ENCODE results near the gene KLHL42. TPM values are rescaled to one million over a fixed set of nuclear protein-coding genes. Genes with fewer than 3 reads are reported as not detected.

Gene KLHL42
- total RNA-seq, 1 experiment from 2014 or later, result 74.2 TPM

DNA sequence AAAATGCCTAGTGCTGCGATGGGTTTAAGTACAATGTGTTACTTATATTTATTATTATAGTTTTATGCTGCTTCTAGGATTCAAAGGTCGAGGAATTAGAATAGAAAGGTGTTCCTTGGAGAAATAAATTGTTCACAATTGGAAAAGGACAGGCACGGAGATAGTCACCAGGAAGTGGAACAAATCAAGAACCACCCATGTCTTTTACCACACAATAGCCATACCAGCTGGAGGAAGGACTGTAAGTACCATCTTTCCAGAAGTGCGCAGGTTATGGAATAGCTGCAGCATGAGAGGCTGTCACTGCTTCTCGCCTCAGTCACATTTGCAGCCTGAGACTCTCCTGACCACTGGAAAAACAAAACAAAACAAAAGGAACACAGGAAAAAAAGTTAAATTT lies 40.5 kb downstream of the KLHL42 start:
- DNase-seq (no peak), ATAC-seq (no peak)
- no peaks in the 10 kb centered on the region for H3K9me2 ChIP-seq (replicated peaks; ENCODE audit: low read length)
- H3K9ac ChIP-seq (ENCODE audit: low read length), result peak overlapping the region; percentile 23
- CTCF ChIA-PET, result interaction anchor here (0.6 to 1.8 kb wide), 5 partner anchors 20 to 88 kb away, joined by 3 to 25 read pairs (median 3); partner anchors contain the start of genes KLHL42 and MANSC4
- intact Hi-C loops (cut with micrococcal nuclease), result loop anchor here (5.0 kb wide), 1 partner anchor 122 kb away; no protein-coding TSS in a partner anchor
- H3K4me3 ChIP-seq (ENCODE audit: low read length), result no peak overlapping the region
- no TSS peak for BruUV-seq (replicated peaks)
- TF ChIP-seq EZH2phosphoT487 (IDR thresholded peaks at IDR 0.05; ENCODE audit: borderline replicate concordance, low read length) (no peak), EZH2 (IDR thresholded peaks at IDR 0.05; ENCODE audit: low read length, unreplicated experiment) (no peak)
- TF ChIP-seq, protein P1, sequence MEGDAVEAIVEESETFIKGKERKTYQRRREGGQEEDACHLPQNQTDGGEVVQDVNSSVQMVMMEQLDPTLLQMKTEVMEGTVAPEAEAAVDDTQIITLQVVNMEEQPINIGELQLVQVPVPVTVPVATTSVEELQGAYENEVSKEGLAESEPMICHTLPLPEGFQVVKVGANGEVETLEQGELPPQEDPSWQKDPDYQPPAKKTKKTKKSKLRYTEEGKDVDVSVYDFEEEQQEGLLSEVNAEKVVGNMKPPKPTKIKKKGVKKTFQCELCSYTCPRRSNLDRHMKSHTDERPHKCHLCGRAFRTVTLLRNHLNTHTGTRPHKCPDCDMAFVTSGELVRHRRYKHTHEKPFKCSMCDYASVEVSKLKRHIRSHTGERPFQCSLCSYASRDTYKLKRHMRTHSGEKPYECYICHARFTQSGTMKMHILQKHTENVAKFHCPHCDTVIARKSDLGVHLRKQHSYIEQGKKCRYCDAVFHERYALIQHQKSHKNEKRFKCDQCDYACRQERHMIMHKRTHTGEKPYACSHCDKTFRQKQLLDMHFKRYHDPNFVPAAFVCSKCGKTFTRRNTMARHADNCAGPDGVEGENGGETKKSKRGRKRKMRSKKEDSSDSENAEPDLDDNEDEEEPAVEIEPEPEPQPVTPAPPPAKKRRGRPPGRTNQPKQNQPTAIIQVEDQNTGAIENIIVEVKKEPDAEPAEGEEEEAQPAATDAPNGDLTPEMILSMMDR (conservative IDR thresholded peaks at IDR 0.05; ENCODE audit: low read depth, low read length), result no peak
- no peaks in the 10 kb centered on the region for H3K79me2 ChIP-seq (ENCODE audit: low read length)
- H3K4me1 ChIP-seq (ENCODE audit: insufficient read depth, low read length), result peaks cover 37% of the 10 kb centered on the region
- H3K36me3 ChIP-seq (ENCODE audit: low read depth, low read length), result no peaks in the 10 kb centered on the region
- H3K4me2 ChIP-seq (ENCODE audit: low read length), result peak overlapping the region; percentile 83
- H3K27ac ChIP-seq (ENCODE audit: low read length), result peak overlapping the region; percentile 95
- no peaks in the 10 kb centered on the region for H4K20me1 ChIP-seq (ENCODE audit: low read length)
- POLR2A ChIA-PET (ENCODE audit: unreplicated experiment), result interaction anchor here (0.6 to 0.7 kb wide), 2 partner anchors 138 to 794 kb away, joined by 3 read pairs; no protein-coding TSS in a partner anchor
- H3K9me3 ChIP-seq (ENCODE audit: low read length), result no peaks in the 10 kb centered on the region
- H3K27me3 ChIP-seq (ENCODE audit: low read length), result no peaks in the 10 kb centered on the region
- peaks cover 13% of the 10 kb centered on the region for H3F3A ChIP-seq (ENCODE audit: low read length, unreplicated experiment)
- peak overlapping the region; percentile 70; the same call in 1 of the 2 replicates for H2AFZ ChIP-seq (ENCODE audit: low read length)

DNA sequence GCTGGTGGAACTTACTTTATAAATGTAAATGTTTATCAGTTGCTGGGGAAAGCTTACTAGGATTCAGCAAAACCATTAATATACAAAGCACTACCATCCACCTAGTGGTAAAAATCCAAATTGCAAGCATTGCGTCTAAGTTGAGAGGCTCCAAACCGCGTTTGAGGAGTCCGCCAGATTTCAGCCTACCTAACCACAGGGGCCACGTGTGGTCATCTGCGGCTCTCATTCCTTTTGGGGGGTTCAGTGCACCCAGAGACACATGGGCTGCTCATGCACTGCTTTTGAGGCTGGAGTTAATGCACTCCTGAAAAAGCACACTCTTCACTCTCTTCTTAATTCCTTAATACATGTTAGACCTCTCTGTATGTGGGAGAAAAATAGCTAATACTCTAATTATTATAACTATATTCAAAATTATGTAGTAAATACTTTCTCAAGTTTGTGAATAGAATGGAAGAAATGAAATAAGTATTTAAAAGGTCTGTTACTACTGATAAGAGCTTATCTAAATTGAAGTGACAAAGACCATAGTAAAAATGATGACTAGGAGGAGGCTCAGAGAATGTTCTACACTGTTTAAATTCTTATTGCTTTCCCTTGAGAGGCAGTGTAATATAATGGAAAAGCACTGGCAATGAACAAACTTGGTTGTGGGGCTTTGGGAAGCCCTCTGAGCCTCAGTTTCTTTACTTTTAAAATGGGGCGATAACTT lies 41.4 kb downstream of the KLHL42 start:
- ATAC-seq (peak; percentile 56), DNase-seq (peak; percentile 99)
- CTCF ChIA-PET, result interaction anchor here (0.5 to 1.8 kb wide), 14 partner anchors 16 to 490 kb away, joined by 3 to 25 read pairs (median 4); partner anchors contain the start of genes KLHL42 and MANSC4
- H3K4me3 ChIP-seq (ENCODE audit: low read length), result peak overlapping the region; percentile 57
- peak overlapping the region; percentile 95 for H3K27ac ChIP-seq (ENCODE audit: low read length)
- H3K9me2 ChIP-seq (replicated peaks; ENCODE audit: low read length), result no peaks in the 10 kb centered on the region
- no peaks in the 10 kb centered on the region for H3K79me2 ChIP-seq (ENCODE audit: low read length)
- TSS peak; percentile 95 for BruUV-seq (replicated peaks)
- intact Hi-C loops (cut with micrococcal nuclease), result loop anchor here (1.0 to 5.0 kb wide), 3 partner anchors 19 to 121 kb away; no protein-coding TSS in a partner anchor
- peak overlapping the region; percentile 80 for H3K9ac ChIP-seq (ENCODE audit: low read length)
- H4K20me1 ChIP-seq (ENCODE audit: low read length), result no peaks in the 10 kb centered on the region
- H2AFZ ChIP-seq (ENCODE audit: low read length), result peak overlapping the region; percentile 70
- no peaks in the 10 kb centered on the region for H3K9me3 ChIP-seq (ENCODE audit: low read length)
- no peak for TF ChIP-seq EZH2 (IDR thresholded peaks at IDR 0.05; ENCODE audit: low read length, unreplicated experiment)
- TF ChIP-seq EZH2phosphoT487 (IDR thresholded peaks at IDR 0.05; ENCODE audit: borderline replicate concordance, low read length), result no peak
- TF ChIP-seq, protein P1 (conservative IDR thresholded peaks at IDR 0.05; ENCODE audit: low read depth, low read length), result peak; percentile 95
- H3K4me1 ChIP-seq (ENCODE audit: insufficient read depth, low read length), result peaks cover 37% of the 10 kb centered on the region
- H3K36me3 ChIP-seq (ENCODE audit: low read depth, low read length), result no peaks in the 10 kb centered on the region
- POLR2A ChIA-PET (ENCODE audit: unreplicated experiment), result interaction anchor here (0.5 to 1.0 kb wide), 6 partner anchors 16 to 793 kb away, joined by 3 to 8 read pairs (median 4); partner anchors contain the start of genes KLHL42 and MANSC4
- H3K27me3 ChIP-seq (ENCODE audit: low read length), result no peaks in the 10 kb centered on the region
- H3K4me2 ChIP-seq (ENCODE audit: low read length), result peak overlapping the region; percentile 83
- peaks cover 13% of the 10 kb centered on the region for H3F3A ChIP-seq (ENCODE audit: low read length, unreplicated experiment)

Measured in PC-3 (cell line).